ENCODE data around the gene DAB2IP.

DNA sequence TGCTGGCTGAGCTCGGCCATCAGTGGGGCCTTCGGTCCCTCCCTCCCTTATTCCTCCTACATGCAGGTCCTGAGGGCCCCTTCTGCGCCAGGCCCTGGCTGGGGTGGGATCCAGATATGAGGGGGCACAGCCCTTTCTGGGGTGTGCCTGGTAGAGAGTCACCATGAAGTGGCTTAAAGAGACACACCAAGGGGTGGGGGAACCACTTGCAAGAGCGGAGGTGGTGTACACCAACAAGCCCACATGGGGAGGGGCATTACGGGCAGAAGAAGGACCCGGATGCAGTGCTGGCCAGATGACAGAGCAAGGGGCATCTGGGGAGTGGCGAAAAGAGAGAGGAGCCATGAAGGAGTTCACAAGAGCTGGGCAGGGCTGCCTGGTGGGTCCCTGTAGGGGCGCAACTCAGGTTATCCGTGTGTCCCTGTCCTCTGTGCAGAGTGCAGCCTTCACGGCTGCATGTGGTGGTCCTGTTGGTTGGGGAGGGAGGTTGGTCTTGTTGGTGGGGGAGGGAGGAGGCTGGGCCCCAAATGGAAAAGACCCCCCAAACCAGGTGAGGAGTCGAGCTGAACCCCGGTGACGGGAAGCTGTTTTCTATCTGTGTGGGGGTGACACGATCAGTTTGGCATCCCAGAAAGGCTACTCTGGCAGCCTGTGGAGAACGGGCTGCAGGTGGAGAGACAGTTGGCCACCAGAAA, 158.1 kb downstream of the DAB2IP start:
- TF ChIP-seq, protein P1, sequence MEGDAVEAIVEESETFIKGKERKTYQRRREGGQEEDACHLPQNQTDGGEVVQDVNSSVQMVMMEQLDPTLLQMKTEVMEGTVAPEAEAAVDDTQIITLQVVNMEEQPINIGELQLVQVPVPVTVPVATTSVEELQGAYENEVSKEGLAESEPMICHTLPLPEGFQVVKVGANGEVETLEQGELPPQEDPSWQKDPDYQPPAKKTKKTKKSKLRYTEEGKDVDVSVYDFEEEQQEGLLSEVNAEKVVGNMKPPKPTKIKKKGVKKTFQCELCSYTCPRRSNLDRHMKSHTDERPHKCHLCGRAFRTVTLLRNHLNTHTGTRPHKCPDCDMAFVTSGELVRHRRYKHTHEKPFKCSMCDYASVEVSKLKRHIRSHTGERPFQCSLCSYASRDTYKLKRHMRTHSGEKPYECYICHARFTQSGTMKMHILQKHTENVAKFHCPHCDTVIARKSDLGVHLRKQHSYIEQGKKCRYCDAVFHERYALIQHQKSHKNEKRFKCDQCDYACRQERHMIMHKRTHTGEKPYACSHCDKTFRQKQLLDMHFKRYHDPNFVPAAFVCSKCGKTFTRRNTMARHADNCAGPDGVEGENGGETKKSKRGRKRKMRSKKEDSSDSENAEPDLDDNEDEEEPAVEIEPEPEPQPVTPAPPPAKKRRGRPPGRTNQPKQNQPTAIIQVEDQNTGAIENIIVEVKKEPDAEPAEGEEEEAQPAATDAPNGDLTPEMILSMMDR (conservative IDR thresholded peaks at IDR 0.05), result no peak
- no peak for TF ChIP-seq ZFX (IDR thresholded peaks at IDR 0.05)
